Psoas muscle (tissue), 8 donors: Measurements from ENCODE around the gene MAP3K5. TPM values are rescaled to one million over a fixed set of nuclear protein-coding genes. Genes with fewer than 3 reads are reported as not detected.

ENCODE experiments used
- ATAC-seq, 4 donors: fragments of 200-7000 bp; cut with Tn5 transposase; one replicate each; pipeline ENCODE4 v1.9.1; 2020; ENCODE audit warnings: moderate library complexity in 3 of 4, mild to moderate bottlenecking in 2 of 4
- DNase-seq, 2 donors: peaks; one replicate each; pipeline ENCODE4 v3.0.0-alpha.2; 2020
- H3K27ac ChIP-seq: fragments of 200-600 bp; one replicate; pipeline ENCODE4 v1.8.0; 2022
- H3K27me3 ChIP-seq, 3 donors: fragments of 200-600 bp in 1 of 3; one replicate each; pipeline versions ENCODE4 v1.6.1 to v1.8.0; 2013 to 2022; ENCODE audit warnings: low read length in 2 of 3, mild to moderate bottlenecking in 2 of 3, moderate library complexity in 1 of 3; ENCODE audit not compliant: insufficient read depth in 3 of 3
- H3K36me3 ChIP-seq, 2 donors: fragments of 200-600 bp in 1 of 2; one replicate each; pipeline versions ENCODE4 v1.6.1 to v1.8.0; 2013 to 2022; ENCODE audit warnings: low read depth in 1 of 2, mild to moderate bottlenecking in 1 of 2, moderate library complexity in 1 of 2; ENCODE audit not compliant: insufficient read depth in 1 of 2
- H3K4me1 ChIP-seq: fragments of 200-600 bp; one replicate; pipeline ENCODE4 v1.8.0; 2022
- H3K4me3 ChIP-seq: fragments of 200-600 bp; one replicate; pipeline ENCODE4 v1.8.0; 2022; ENCODE audit warnings: mild to moderate bottlenecking
- H3K9me3 ChIP-seq: fragments of 200-600 bp; one replicate; pipeline ENCODE4 v1.8.0; 2022
- CTCF ChIP-seq: fragments of 200-600 bp; IDR thresholded peaks from one replicate; pipeline ENCODE4 v1.8.0; 2022; ENCODE audit warnings: antibody characterized with exemption
- WGBS, 3 donors: extraction: QIAGEN DNeasy Blood & Tissue Kit; methylation state at CpG; one replicate each; pipeline versions ENCODE4 v1.1.6 to v1.1.7; 2013; 5-methylcytosine and 5-hydroxymethylcytosine counted together
- intact Hi-C, 2 donors: fragments of 100-400 bp; cut with DNase I; formaldehyde crosslinking; loops; one replicate each; pipeline versions ENCODE4 v1.11.0 to v1.14.2; 2022
- polyA plus RNA-seq, 3 donors: library from polyadenylated mRNA; stranded (reverse); fragments of 200-250 nt; gene quantifications; one replicate each; pipeline ENCODE4 v1.2.3, GENCODE V29; 2013
- total RNA-seq, 4 donors: library from RNA; stranded (reverse); fragmentation: NEBNext Ultra II Directional in 2 of 4; extraction: Animal tissue kit (Norgen Biotek cat#: 25700) in 2 of 4; gene quantifications; one replicate each; pipeline versions ENCODE4 v1.2.1 to v1.2.4, GENCODE V29; 2021 to 2023
- donor health status: healthy with polysubstance abuse.
- donor health status: DM: no; HTN: no; CAD: no; lungs with moderate emphysema.
- donor health status: Bipolar disorder and iron deficiency.
- donor health status: healthy.
- donor health status: DM: yes; HTN: yes; CAD: no.
- donor health status: DM: no; HTN: no; CAD: no.
- donor health status: DM: no; HTN: no; CAD: no.
- donor health status: DM: yes; HTN: yes; CAD: no.

The MAP3K5 gene
- total and polyA plus RNA-seq, 7 donors: 0.91 to 8.3 (median 3.8) TPM

GRCh38 chr6:136726837-136727557 is 65.3 kb downstream of the MAP3K5 start:
- Histone ChIP-seq H3K36me3 (no peaks in the 10 kb centered on the region), H3K9me3 (no peaks in the 10 kb centered on the region), H3K27ac (no peak overlapping the region), H3K27me3 (no peaks in the 10 kb centered on the region), H3K4me3 (no peak overlapping the region), H3K4me1 (no peaks in the 10 kb centered on the region)
- no peak for TF ChIP-seq CTCF
- WGBS, 3 donors: 88 to 90% (median 89%) methylated on average over 3 of the region's 3 CpGs
- intact Hi-C loops: no loop called here
- no peak for ATAC-seq
- no peak for DNase-seq

GRCh38 chr6:136725124-136725523 is 67.2 kb downstream of the MAP3K5 start:
- Histone ChIP-seq H3K36me3 (no peaks in the 10 kb centered on the region), H3K4me1 (no peaks in the 10 kb centered on the region), H3K27me3 (no peaks in the 10 kb centered on the region), H3K4me3 (no peak overlapping the region), H3K27ac (no peak overlapping the region), H3K9me3 (no peaks in the 10 kb centered on the region)
- intact Hi-C loops: no loop called here
- DNase-seq (no peak), ATAC-seq (no peak)
- no peak for TF ChIP-seq CTCF
- WGBS, 3 donors: 95 to 97% (median 96%) methylated on average over 4 of the region's 4 CpGs

GRCh38 chr6:136723780-136724179 is 68.5 kb downstream of the MAP3K5 start:
- Histone ChIP-seq H3K9me3 (no peaks in the 10 kb centered on the region), H3K4me3 (no peak overlapping the region), H3K36me3 (no peaks in the 10 kb centered on the region), H3K27ac (no peak overlapping the region), H3K27me3 (no peaks in the 10 kb centered on the region), H3K4me1 (no peaks in the 10 kb centered on the region)
- ATAC-seq (no peak), DNase-seq (no peak)
- no peak for TF ChIP-seq CTCF
- WGBS, 3 donors: 14 to 44% (median 18%) methylated on average over 1 of the region's 1 CpG
- intact Hi-C loops: no loop called here

GRCh38 chr6:136721467-136721866 is 70.8 kb downstream of the MAP3K5 start:
- Histone ChIP-seq H3K27ac (no peak overlapping the region), H3K9me3 (no peaks in the 10 kb centered on the region), H3K27me3 (no peaks in the 10 kb centered on the region), H3K4me1 (peaks cover 10% of the 10 kb centered on the region), H3K36me3 (no peaks in the 10 kb centered on the region), H3K4me3 (no peak overlapping the region)
- TF ChIP-seq CTCF: no peak
- DNase-seq (no peak), ATAC-seq (no peak)
- 81 to 93% (median 83%) methylated on average over 4 of the region's 4 CpGs for WGBS, 3 donors
- intact Hi-C loops: no loop called here
